Measurements from ENCODE around the gene OTULIN. TPM values are rescaled to one million over a fixed set of nuclear protein-coding genes. Genes with fewer than 3 reads are reported as not detected.

Gene OTULIN
- total RNA-seq, 4 donors from 2014 or later = 37.7 to 59.2 (median 43.1) TPM

GRCh38 chr5:14730881-14731280 is 66.4 kb downstream of the OTULIN start:
- Histone ChIP-seq H3K4me1 (peaks cover 0 to 27% (median 8%) of the 10 kb centered on the region in 4 donors), H3K4me3 (no peak overlapping the region), H3K27ac (no peak overlapping the region), H3K36me3 (peaks cover 0 to 46% (median 3%) of the 10 kb centered on the region in 3 donors), H3K9me3 (no peaks in the 10 kb centered on the region), H3K27me3 (no peaks in the 10 kb centered on the region)
- TF ChIP-seq CTCF (IDR thresholded peaks at IDR 0.05) (no peak), POLR2A (IDR thresholded peaks at IDR 0.05) (no peak), EP300 (IDR thresholded peaks at IDR 0.05) (no peak)
- DNase-seq (ENCODE audit: low spot score in 2 of 2) = no peak
- WGBS, 2 donors = 89 to 93% methylated on average over 15 of the region's 15 CpGs

- DNase-seq (ENCODE audit: low spot score in 2 of 2) = no peak
- Histone ChIP-seq H3K36me3 (peaks cover 0 to 38% (median 3%) of the 10 kb centered on the region in 3 donors), H3K27ac (no peak overlapping the region), H3K27me3 (no peaks in the 10 kb centered on the region), H3K4me3 (no peak overlapping the region), H3K4me1 (peaks cover 0 to 23% (median 4%) of the 10 kb centered on the region in 4 donors), H3K9me3 (no peaks in the 10 kb centered on the region)
- TF ChIP-seq POLR2A (IDR thresholded peaks at IDR 0.05) (no peak), CTCF (IDR thresholded peaks at IDR 0.05) (no peak), EP300 (IDR thresholded peaks at IDR 0.05) (no peak)
- 78 to 81% methylated on average over 6 of the region's 6 CpGs for WGBS, 2 donors
Measured at GRCh38 chr5:14732991-14733390, 68.5 kb downstream of the OTULIN start.

GRCh38 chr5:14733661-14734060 is 69.1 kb downstream of the OTULIN start:
- H3K27ac ChIP-seq = no peak overlapping the region
- no peaks in the 10 kb centered on the region for H3K9me3 ChIP-seq
- H3K4me1 ChIP-seq = peaks cover 0 to 16% (median 0%) of the 10 kb centered on the region in 4 donors
- WGBS, 2 donors = 97% methylated on average over 16 of the region's 16 CpGs
- no peaks in the 10 kb centered on the region for H3K27me3 ChIP-seq
- H3K36me3 ChIP-seq = peaks cover 0 to 38% (median 3%) of the 10 kb centered on the region in 3 donors
- TF ChIP-seq CTCF (IDR thresholded peaks at IDR 0.05) (no peak), EP300 (IDR thresholded peaks at IDR 0.05) (no peak), POLR2A (IDR thresholded peaks at IDR 0.05) (no peak)
- no peak overlapping the region for H3K4me3 ChIP-seq
- DNase-seq (ENCODE audit: low spot score in 2 of 2) = no peak

- 89 to 90% methylated on average over 13 of the region's 13 CpGs for WGBS, 2 donors
- no peak overlapping the region for H3K27ac ChIP-seq
- peaks cover 0 to 38% (median 3%) of the 10 kb centered on the region in 3 donors for H3K36me3 ChIP-seq
- no peaks in the 10 kb centered on the region for H3K9me3 ChIP-seq
- DNase-seq (ENCODE audit: low spot score in 2 of 2) = no peak
- H3K4me3 ChIP-seq = no peak overlapping the region
- H3K4me1 ChIP-seq = peaks cover 0 to 15% (median 0%) of the 10 kb centered on the region in 4 donors
- TF ChIP-seq POLR2A (IDR thresholded peaks at IDR 0.05) (no peak), CTCF (IDR thresholded peaks at IDR 0.05) (no peak), EP300 (IDR thresholded peaks at IDR 0.05) (no peak)
- H3K27me3 ChIP-seq = no peaks in the 10 kb centered on the region
Measured at GRCh38 chr5:14734396-14734795, 69.9 kb downstream of the OTULIN start.

- WGBS, 2 donors = 54 to 55% methylated on average over 4 of the region's 4 CpGs
- Histone ChIP-seq H3K27me3 (no peaks in the 10 kb centered on the region), H3K9me3 (no peaks in the 10 kb centered on the region), H3K36me3 (peaks cover 0 to 36% (median 3%) of the 10 kb centered on the region in 3 donors), H3K27ac (no peak overlapping the region), H3K4me3 (no peak overlapping the region), H3K4me1 (peaks cover 0 to 23% (median 0%) of the 10 kb centered on the region in 4 donors)
- peak in 1 of 2 donors; percentile 43 for DNase-seq (ENCODE audit: low spot score in 2 of 2)
- TF ChIP-seq CTCF (IDR thresholded peaks at IDR 0.05) = no peak
- peak in 1 of 2 donors; percentile 19 for TF ChIP-seq EP300 (IDR thresholded peaks at IDR 0.05)
Measured at GRCh38 chr5:14735944-14736343, 71.4 kb downstream of the OTULIN start.

Measured in tibial nerve (tissue), 4 donors.